Nephron progenitor cell (in vitro differentiated cells): ENCODE measurements around the gene SCFD1.

Source experiments
- DNase-seq: peaks from one replicate; pipeline ENCODE4 v3.0.0; 2021
- H3K27ac Mint-ChIP-seq: 2 replicates; pipeline ENCODE4 v1.8.0; 2021; ENCODE audit warnings: mild to moderate bottlenecking, moderate library complexity, mixed read lengths
- H3K27me3 Mint-ChIP-seq: 2 replicates; pipeline ENCODE4 v1.8.0; 2021; ENCODE audit warnings: mild to moderate bottlenecking, low read depth, mixed read lengths; ENCODE audit not compliant: poor library complexity
- H3K36me3 Mint-ChIP-seq: 2 replicates; pipeline ENCODE4 v1.8.0; 2021; ENCODE audit warnings: low read depth, mixed read lengths
- H3K4me1 Mint-ChIP-seq: 2 replicates; pipeline ENCODE4 v1.8.0; 2021; ENCODE audit warnings: mixed read lengths
- H3K4me3 Mint-ChIP-seq: 2 replicates; pipeline ENCODE4 v1.8.0; 2021; ENCODE audit warnings: mild to moderate bottlenecking, moderate library complexity, mixed read lengths
- H3K9me3 Mint-ChIP-seq: 2 replicates; pipeline ENCODE4 v1.8.0; 2021; ENCODE audit warnings: mild to moderate bottlenecking, moderate library complexity, mixed read lengths
- CTCF ChIP-seq: fragments of 200-600 bp; sonication (generic); IDR thresholded peaks from 2 replicates; pipeline ENCODE4 v1.5.0; 2021; ENCODE audit warnings: antibody characterized with exemption

The SCFD1 gene

GRCh38 chr14:30768791-30769190 is 146.7 kb downstream of the SCFD1 start:
- peaks cover 9% of the 10 kb centered on the region for H3K9me3 Mint-ChIP-seq
- H3K4me3 Mint-ChIP-seq, result no peak overlapping the region
- H3K27ac Mint-ChIP-seq, result no peak overlapping the region
- peaks cover 5% of the 10 kb centered on the region for H3K4me1 Mint-ChIP-seq
- peaks cover 5% of the 10 kb centered on the region for H3K36me3 Mint-ChIP-seq
- H3K27me3 Mint-ChIP-seq, result peaks cover 10% of the 10 kb centered on the region
- TF ChIP-seq CTCF, result no peak
- DNase-seq, result no peak

GRCh38 chr14:30770376-30770775 is 148.3 kb downstream of the SCFD1 start:
- TF ChIP-seq CTCF, result no peak
- H3K4me3 Mint-ChIP-seq, result no peak overlapping the region
- H3K4me1 Mint-ChIP-seq, result peaks cover 5% of the 10 kb centered on the region
- no peak for DNase-seq
- H3K9me3 Mint-ChIP-seq, result no peaks in the 10 kb centered on the region
- H3K36me3 Mint-ChIP-seq, result no peaks in the 10 kb centered on the region
- H3K27ac Mint-ChIP-seq, result no peak overlapping the region
- peaks cover 7% of the 10 kb centered on the region for H3K27me3 Mint-ChIP-seq

- DNase-seq, result no peak
- H3K9me3 Mint-ChIP-seq, result no peaks in the 10 kb centered on the region
- peaks cover 7% of the 10 kb centered on the region for H3K27me3 Mint-ChIP-seq
- peaks cover 5% of the 10 kb centered on the region for H3K4me1 Mint-ChIP-seq
- H3K27ac Mint-ChIP-seq, result no peak overlapping the region
- no peaks in the 10 kb centered on the region for H3K36me3 Mint-ChIP-seq
- TF ChIP-seq CTCF, result no peak
- no peak overlapping the region for H3K4me3 Mint-ChIP-seq
These were observed 149.5 kb downstream of the SCFD1 start for GRCh38 chr14:30771595-30771994.

- no peak overlapping the region for H3K4me3 Mint-ChIP-seq
- no peaks in the 10 kb centered on the region for H3K27me3 Mint-ChIP-seq
- no peak for DNase-seq
- no peak overlapping the region for H3K27ac Mint-ChIP-seq
- no peaks in the 10 kb centered on the region for H3K36me3 Mint-ChIP-seq
- no peak for TF ChIP-seq CTCF
- H3K4me1 Mint-ChIP-seq, result no peaks in the 10 kb centered on the region
- H3K9me3 Mint-ChIP-seq, result no peaks in the 10 kb centered on the region
These were observed 157.1 kb downstream of the SCFD1 start for GRCh38 chr14:30779210-30779609.
